NCI-H1048 (cell line): ENCODE results near the gene LRBA.

Experiments used
- DNase-seq: peaks from one replicate; lab custom pipeline; 2025; lab: John Stamatoyannopoulos, UW

LRBA gene

GRCh38 chr4:150497612-150498011 is 517.5 kb downstream of the LRBA start:
- DNase-seq: no peak

GRCh38 chr4:150495550-150495949 is 519.5 kb downstream of the LRBA start:
- DNase-seq: no peak

- no peak for DNase-seq
Measured at GRCh38 chr4:150493851-150494250, 521.2 kb downstream of the LRBA start.

- no peak for DNase-seq
Measured at GRCh38 chr4:150491132-150492049, 523.7 kb downstream of the LRBA start.

GRCh38 chr4:150482581-150482980 is 532.5 kb downstream of the LRBA start:
- DNase-seq: no peak

- DNase-seq: no peak
Measured at GRCh38 chr4:150479657-150480056, 535.4 kb downstream of the LRBA start.

- no peak for DNase-seq
Measured at GRCh38 chr4:150477869-150478268, 537.2 kb downstream of the LRBA start.

GRCh38 chr4:150476776-150477175 is 538.3 kb downstream of the LRBA start:
- no peak for DNase-seq

GRCh38 chr4:150475763-150476162 is 539.3 kb downstream of the LRBA start:
- DNase-seq: no peak

- DNase-seq: no peak
Measured at GRCh38 chr4:150464523-150464922, 550.6 kb downstream of the LRBA start.

GRCh38 chr4:150462743-150463142 is 552.3 kb downstream of the LRBA start:
- DNase-seq: no peak

- DNase-seq: no peak
Measured at GRCh38 chr4:150461957-150462356, 553.1 kb downstream of the LRBA start.

- no peak for DNase-seq
Measured at GRCh38 chr4:150457802-150458201, 557.3 kb downstream of the LRBA start.

- DNase-seq: no peak
Measured at GRCh38 chr4:150451883-150452282, 563.2 kb downstream of the LRBA start.

GRCh38 chr4:150447356-150447755 is 567.7 kb downstream of the LRBA start:
- no peak for DNase-seq

- DNase-seq: no peak
Measured at GRCh38 chr4:150439451-150439933, 575.6 kb downstream of the LRBA start.

- DNase-seq: no peak
Measured at GRCh38 chr4:150436598-150437370, 578.3 kb downstream of the LRBA start.

- no peak for DNase-seq
Measured at GRCh38 chr4:150431221-150431620, 583.9 kb downstream of the LRBA start.

- no peak for DNase-seq
Measured at GRCh38 chr4:150425161-150425560, 589.9 kb downstream of the LRBA start.

- DNase-seq: no peak
Measured at GRCh38 chr4:150423503-150423902, 591.6 kb downstream of the LRBA start.

GRCh38 chr4:150423074-150423473 is 592.0 kb downstream of the LRBA start:
- DNase-seq: no peak

- DNase-seq: no peak
Measured at GRCh38 chr4:150421612-150422011, 593.5 kb downstream of the LRBA start.

- no peak for DNase-seq
Measured at GRCh38 chr4:150419939-150420338, 595.1 kb downstream of the LRBA start.
